IMR-90 (cell line): ENCODE data around the gene AGPAT3. TPM values are rescaled to one million over a fixed set of nuclear protein-coding genes. Genes with fewer than 3 reads are reported as not detected.

ENCODE experiments used
- ATAC-seq: fragments of 200-7000 bp; cut with Tn5 transposase; 2 replicates; pipeline ENCODE4 v1.9.1; 2020; ENCODE audit warnings: low read depth, mild to moderate bottlenecking, moderate library complexity
- BruUV-seq: library from RNA; stranded (reverse); fragments of 400-500 nt; replicated peaks from 2 replicates; lab custom pipeline; 2021; lab: Mats Ljungman, UMichigan
- CTCF ChIA-PET: fragments of 300-600 bp; formaldehyde crosslinking; extraction: SDS; loops from one replicate; lab custom pipeline; 2021; ENCODE audit warnings: antibody characterized with exemption; lab: Yijun Ruan, JAX
- POLR2A ChIA-PET: fragments of 300-600 bp; sonication (Branson Sonifier 250); formaldehyde crosslinking; loops from one replicate; lab custom pipeline; 2022; ENCODE audit warnings: antibody characterized with exemption; ENCODE audit not compliant: unreplicated experiment; lab: Charles Lee
- DNase-seq: peaks from one replicate; pipeline ENCODE4 v3.0.0; 2013
- H2AFZ ChIP-seq: replicated peaks from 2 replicates; pipeline ENCODE3; 2013; ENCODE audit warnings: low read length, mild to moderate bottlenecking; ENCODE audit not compliant: poor library complexity
- H2AK5ac ChIP-seq: 2 replicates; pipeline ENCODE4 v1.6.1; 2013; ENCODE audit warnings: low read depth, low read length, inconsistent platforms
- H2AK9ac ChIP-seq: replicated peaks from 2 replicates; pipeline ENCODE3; 2013; ENCODE audit warnings: mild to moderate bottlenecking, low read depth, low read length, moderate library complexity; ENCODE audit not compliant: poor library complexity
- H2BK120ac ChIP-seq: 2 replicates; pipeline ENCODE4 v1.6.1; 2013; ENCODE audit warnings: low read depth, low read length, inconsistent platforms
- H2BK15ac ChIP-seq: 3 replicates; pipeline ENCODE4 v1.6.1; 2013; ENCODE audit warnings: low read depth, low read length, inconsistent platforms
- H2BK20ac ChIP-seq: 2 replicates; pipeline ENCODE4 v1.6.1; 2013; ENCODE audit warnings: low read depth, mild to moderate bottlenecking, inconsistent platforms, low read length, moderate library complexity
- H2BK5ac ChIP-seq: 2 replicates; pipeline ENCODE4 v1.6.1; 2013; ENCODE audit warnings: mild to moderate bottlenecking, low read depth, low read length, inconsistent platforms; ENCODE audit not compliant: poor library complexity, severe bottlenecking
- H3K14ac ChIP-seq: replicated peaks from 2 replicates; pipeline ENCODE4 v1.6.1; 2013; ENCODE audit warnings: low read depth, low read length, inconsistent platforms
- H3K18ac ChIP-seq: 2 replicates; pipeline ENCODE4 v1.6.1; 2013; ENCODE audit warnings: low read depth, low read length, control low read depth
- H3K23ac ChIP-seq: 2 replicates; pipeline ENCODE4 v1.6.1; 2013; ENCODE audit warnings: low read depth, low read length, inconsistent platforms
- H3K27ac ChIP-seq: 2 replicates; pipeline ENCODE4 v1.5.1; 2013; ENCODE audit warnings: mild to moderate bottlenecking, control low read depth, low read length; ENCODE audit not compliant: insufficient read depth
- H3K27me3 ChIP-seq: 2 replicates; pipeline ENCODE4 v1.6.1; 2013; ENCODE audit warnings: low read length; ENCODE audit not compliant: control insufficient read depth, insufficient read depth
- H3K36me3 ChIP-seq: 2 replicates; pipeline ENCODE4 v1.6.1; 2013; ENCODE audit warnings: low read length, mixed read lengths; ENCODE audit not compliant: control insufficient read depth, insufficient read depth
- H3K4ac ChIP-seq: 2 replicates; pipeline ENCODE4 v1.6.1; 2013; ENCODE audit warnings: low read depth, low read length, inconsistent platforms
- H3K4me1 ChIP-seq: 2 replicates; pipeline ENCODE4 v1.6.1; 2013; ENCODE audit warnings: low read length, mixed read lengths; ENCODE audit not compliant: control insufficient read depth, insufficient read depth
- H3K4me2 ChIP-seq: 2 replicates; pipeline ENCODE4 v1.6.1; 2013; ENCODE audit warnings: low read depth, mild to moderate bottlenecking, control low read depth, low read length, moderate library complexity
- H3K4me3 ChIP-seq: 2 replicates; pipeline ENCODE4 v1.5.1; 2013; ENCODE audit warnings: low read depth, mild to moderate bottlenecking, control low read depth, low read length, moderate library complexity; ENCODE audit not compliant: insufficient read depth
- H3K56ac ChIP-seq: 2 replicates; pipeline ENCODE4 v1.6.1; 2013; ENCODE audit warnings: low read length, inconsistent platforms; ENCODE audit not compliant: insufficient read depth; ENCODE audit errors: extremely low read depth
- H3K79me1 ChIP-seq, 2 experiments: 2 replicates each; pipeline ENCODE4 v1.6.1; 2013; ENCODE audit warnings: low read length in 2 of 2, inconsistent platforms in 1 of 2, low read depth in 1 of 2
- H3K9ac ChIP-seq: 2 replicates; pipeline ENCODE4 v1.6.1; 2013; ENCODE audit warnings: low read depth, low read length, control low read depth
- H3K9me1 ChIP-seq: 2 replicates; pipeline ENCODE4 v1.6.1; 2013; ENCODE audit warnings: low read length, inconsistent platforms; ENCODE audit not compliant: insufficient read depth
- H3K9me3 ChIP-seq: 2 replicates; pipeline ENCODE4 v1.6.1; 2013; ENCODE audit warnings: low read length; ENCODE audit not compliant: control insufficient read depth, insufficient read depth
- H4K20me1 ChIP-seq: 2 replicates; pipeline ENCODE4 v1.6.1; 2013; ENCODE audit warnings: low read length, inconsistent platforms; ENCODE audit not compliant: insufficient read depth
- H4K5ac ChIP-seq: 2 replicates; pipeline ENCODE4 v1.6.1; 2013; ENCODE audit warnings: mild to moderate bottlenecking, low read depth, low read length, control low read depth
- H4K8ac ChIP-seq, 2 experiments: 2 replicates each; pipeline ENCODE4 v1.6.1; 2013; ENCODE audit warnings: low read depth in 2 of 2, low read length in 2 of 2, control low read depth in 1 of 2, inconsistent platforms in 1 of 2
- H4K91ac ChIP-seq: 2 replicates; pipeline ENCODE4 v1.6.1; 2013; ENCODE audit warnings: low read depth, low read length, inconsistent platforms; ENCODE audit not compliant: insufficient read depth
- FOS ChIP-seq: fragments of 150-350 bp; IDR thresholded peaks from 2 replicates; pipeline ENCODE4 v1.6.1; 2016; ENCODE audit warnings: low read depth, low read length
- MAFK ChIP-seq: IDR thresholded peaks from 2 replicates; pipeline ENCODE4 v1.6.1; 2012; ENCODE audit warnings: low read depth, low read length, improper control_type of control experiment
- NFE2L2 ChIP-seq: fragments of 150-350 bp; IDR thresholded peaks from 2 replicates; pipeline ENCODE4 v1.6.1; 2016; ENCODE audit warnings: low read depth, mild to moderate bottlenecking, low read length
- RAD21 ChIP-seq: IDR thresholded peaks from 2 replicates; pipeline ENCODE4 v1.6.1; 2012; ENCODE audit warnings: low read length, improper control_type of control experiment
- RCOR1 ChIP-seq: IDR thresholded peaks from 2 replicates; pipeline ENCODE4 v1.6.1; 2012; ENCODE audit warnings: mild to moderate bottlenecking, low read length, improper control_type of control experiment; ENCODE audit not compliant: insufficient replicate concordance
- whole genome bisulfite sequencing, 2 experiments: methylation state at CpG; one replicate each; pipeline versions ENCODE4 v1.1.5 to v1.1.7; 2013; ENCODE audit warnings: missing lambda C conversion rate in 2 of 2; ENCODE audit not compliant: insufficient read length in 1 of 2; ENCODE audit errors: extremely low coverage in 2 of 2; 5-methylcytosine and 5-hydroxymethylcytosine counted together
- dilution Hi-C: fragments of 300-500 bp; cut with HindIII; formaldehyde crosslinking; loops from one replicate; pipeline ENCODE4 v1.14.3; 2018; ENCODE audit warnings: low sequenced_read_pairs; ENCODE audit not compliant: unreplicated experiment
- in situ Hi-C: fragments of 300-500 bp; cut with MboI; formaldehyde crosslinking; loops from 3 replicates; pipeline ENCODE4 v1.14.3; 2019; ENCODE audit warnings: low sequenced_read_pairs, inconsistent platforms, mixed read lengths
- intact Hi-C: fragments of 100-400 bp; cut with micrococcal nuclease; formaldehyde crosslinking; loops from 2 replicates; pipeline ENCODE4 v1.10.0; 2022
- microRNA-seq, 2 experiments: library from miRNA; stranded (forward) in 1 of 2; unstranded in 1 of 2; fragments of 10-50 nt in 1 of 2; fragments of <30 nt in 1 of 2; gene quantifications in 1 of 2; microRNA quantifications in 1 of 2; one replicate each; pipeline versions ENCODE3 to v1.1.0; 2013 to 2020; ENCODE audit not compliant: insufficient read depth in 1 of 2, insufficient read length in 1 of 2, unreplicated experiment in 1 of 2
- polyA plus RNA-seq, 3 experiments: library from polyadenylated mRNA; depleted of rRNA; stranded (reverse); fragments of >200 nt; gene quantifications; 2 replicates each; pipeline ENCODE4 v1.2.3, GENCODE V29; 2012; ENCODE audit warnings: low replicate concordance in 1 of 3
- small RNA-seq, 5 experiments: library from RNA; depleted of rRNA; stranded (forward); fragments of <200 nt; gene quantifications; one replicate each; pipeline ENCODE3, GENCODE V24; 2012
- total RNA-seq: library from RNA; depleted of rRNA; stranded (reverse); fragments of >200 nt; gene quantifications from 2 replicates; pipeline ENCODE4 v1.2.3, GENCODE V29; 2012; rRNA removed
- TF ChIP-seq, protein P1 (sequence below): fragments of 150-350 bp; IDR thresholded peaks from 2 replicates; pipeline ENCODE4 v1.6.1; 2017; ENCODE audit warnings: mild to moderate bottlenecking, antibody characterized with exemption, low read length, low read depth
- TF ChIP-seq, protein P2 (sequence below): fragments of 150-350 bp; IDR thresholded peaks from 2 replicates; pipeline ENCODE4 v1.6.1; 2016; ENCODE audit warnings: low read depth, mild to moderate bottlenecking, low read length, moderate library complexity, borderline replicate concordance

AGPAT3 gene
- total and polyA plus RNA-seq, 2 of the 4 experiments (the other 2 are of a cell fraction) = 27.1 to 38.7 TPM

DNA sequence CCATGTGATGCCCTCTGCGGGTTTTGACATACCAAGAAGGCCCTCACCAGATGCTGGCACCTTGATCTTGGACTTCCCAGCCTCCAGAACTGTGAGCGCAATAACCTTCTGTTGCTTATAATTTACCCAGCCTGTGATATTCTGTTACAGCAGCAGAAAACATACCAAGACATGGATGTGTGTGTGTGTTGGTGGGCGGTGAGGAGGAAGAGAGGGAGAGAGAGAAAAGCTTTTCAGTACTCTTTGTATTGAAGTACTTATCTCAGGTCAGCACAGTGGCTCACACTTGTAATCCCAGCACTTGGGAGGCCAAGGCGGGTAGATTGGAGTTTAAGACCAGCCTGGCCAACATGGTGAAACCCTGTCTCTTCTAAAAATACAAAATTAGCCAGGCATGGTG, 170.2 kb downstream of the AGPAT3 start:
- CTCF ChIA-PET = interaction anchor here (0.6 kb wide), 1 partner anchor 192 kb away, joined by 3 read pairs; no protein-coding TSS in a partner anchor
- ATAC-seq = no peak
- in situ Hi-C loops = no loop called here

More for the DNA sequence above, 170.2 kb downstream of the AGPAT3 start:
- no peak overlapping the region for H4K91ac ChIP-seq
- no peak overlapping the region for H3K9ac ChIP-seq
- no peak overlapping the region for H3K18ac ChIP-seq
- H3K4me3 ChIP-seq = no peak overlapping the region
- no peaks in the 10 kb centered on the region for H3K9me3 ChIP-seq
- H2BK120ac ChIP-seq = no peak overlapping the region
- DNase-seq = no peak
- no peak overlapping the region for H3K23ac ChIP-seq
- no peak overlapping the region for H4K5ac ChIP-seq
- POLR2A ChIA-PET = no interaction called here
- H3K56ac ChIP-seq = no peak overlapping the region
- peaks cover 30 to 50% of the 10 kb centered on the region in 2 experiments for H3K79me1 ChIP-seq
- dilution Hi-C loops = no loop called here
- WGBS, 2 experiments = no CpG with 5 or more reads among the region's 4 CpGs
- peaks cover 13% of the 10 kb centered on the region; the same call in 1 of the 2 replicates for H3K9me1 ChIP-seq
- H3K27ac ChIP-seq = no peak overlapping the region
- H2BK20ac ChIP-seq = no peak overlapping the region
- TF ChIP-seq, protein P1, sequence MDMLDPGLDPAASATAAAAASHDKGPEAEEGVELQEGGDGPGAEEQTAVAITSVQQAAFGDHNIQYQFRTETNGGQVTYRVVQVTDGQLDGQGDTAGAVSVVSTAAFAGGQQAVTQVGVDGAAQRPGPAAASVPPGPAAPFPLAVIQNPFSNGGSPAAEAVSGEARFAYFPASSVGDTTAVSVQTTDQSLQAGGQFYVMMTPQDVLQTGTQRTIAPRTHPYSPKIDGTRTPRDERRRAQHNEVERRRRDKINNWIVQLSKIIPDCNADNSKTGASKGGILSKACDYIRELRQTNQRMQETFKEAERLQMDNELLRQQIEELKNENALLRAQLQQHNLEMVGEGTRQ = no peak
- TF ChIP-seq FOS (no peak), RCOR1 (no peak), RAD21 (no peak), NFE2L2 (no peak), MAFK (no peak)
- TF ChIP-seq, protein P2, sequence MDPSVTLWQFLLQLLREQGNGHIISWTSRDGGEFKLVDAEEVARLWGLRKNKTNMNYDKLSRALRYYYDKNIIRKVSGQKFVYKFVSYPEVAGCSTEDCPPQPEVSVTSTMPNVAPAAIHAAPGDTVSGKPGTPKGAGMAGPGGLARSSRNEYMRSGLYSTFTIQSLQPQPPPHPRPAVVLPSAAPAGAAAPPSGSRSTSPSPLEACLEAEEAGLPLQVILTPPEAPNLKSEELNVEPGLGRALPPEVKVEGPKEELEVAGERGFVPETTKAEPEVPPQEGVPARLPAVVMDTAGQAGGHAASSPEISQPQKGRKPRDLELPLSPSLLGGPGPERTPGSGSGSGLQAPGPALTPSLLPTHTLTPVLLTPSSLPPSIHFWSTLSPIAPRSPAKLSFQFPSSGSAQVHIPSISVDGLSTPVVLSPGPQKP = no peak
- H2AK5ac ChIP-seq = no peak overlapping the region
- H4K8ac ChIP-seq = no peak overlapping the region
- no peak overlapping the region for H2AK9ac ChIP-seq
- H4K20me1 ChIP-seq = peaks cover 14% of the 10 kb centered on the region
- intact Hi-C loops = no loop called here
- no TSS peak for BruUV-seq
- H2AFZ ChIP-seq = no peak overlapping the region
- no peak overlapping the region for H2BK15ac ChIP-seq
- no peak overlapping the region for H2BK5ac ChIP-seq
- no peak overlapping the region for H3K4me2 ChIP-seq
- no peaks in the 10 kb centered on the region for H3K4me1 ChIP-seq
- peaks cover 31% of the 10 kb centered on the region for H3K36me3 ChIP-seq
- no peaks in the 10 kb centered on the region for H3K27me3 ChIP-seq
- no peak overlapping the region for H3K4ac ChIP-seq
- H3K14ac ChIP-seq = no peak overlapping the region

Small RNA genes lying within 50 kb of the gene (microRNA-seq; reads per million reads assigned to microRNA genes)
- gene RNU6-1150P (ENCODE audit: insufficient read depth, insufficient read length) (not detected), gene RNU6-859P (ENCODE audit: insufficient read depth, insufficient read length) (not detected)

Small RNA genes lying within 50 kb of the gene (small RNA-seq; reads per million reads assigned to genes)
- gene RNU6-1150P (0 reads per million in 5 experiments), gene RNU6-859P (0 reads per million in 5 experiments)

Other genes with a start within 250 kb of the AGPAT3 start
- 0.83 and 0.90 TPM in 2 replicates for gene HSF2BP, start 205.7 kb upstream of the AGPAT3 start, total RNA-seq
- gene HSF2BP, start 205.7 kb upstream of the AGPAT3 start, polyA plus RNA-seq (2012; rRNA removed) = 0.63 and 0.87 TPM in 2 replicates
- 16.1 and 21.4 TPM in 2 replicates for gene RRP1B, start 205.7 kb upstream of the AGPAT3 start, total RNA-seq
- gene RRP1B, start 205.7 kb upstream of the AGPAT3 start, polyA plus RNA-seq (2012; rRNA removed) = 11.1 and 11.7 TPM in 2 replicates
- gene PDXK, start 146.1 kb upstream of the AGPAT3 start, total RNA-seq = 250 and 312 TPM in 2 replicates
- gene PDXK, start 146.1 kb upstream of the AGPAT3 start, polyA plus RNA-seq (2012; rRNA removed) = 149 and 155 TPM in 2 replicates
- 6.1 and 6.9 TPM in 2 replicates for gene CSTB, start 88.9 kb upstream of the AGPAT3 start, total RNA-seq
- gene CSTB, start 88.9 kb upstream of the AGPAT3 start, polyA plus RNA-seq (2012; rRNA removed) = 71.7 and 87.4 TPM in 2 replicates
- gene RRP1, start 75.6 kb upstream of the AGPAT3 start, total RNA-seq = 18.3 and 23.3 TPM in 2 replicates
- gene RRP1, start 75.6 kb upstream of the AGPAT3 start, polyA plus RNA-seq (2012; rRNA removed) = 18.1 and 20.2 TPM in 2 replicates
- gene TRAPPC10, start 147.1 kb downstream of the AGPAT3 start, total RNA-seq = 18.1 and 18.3 TPM in 2 replicates
- gene TRAPPC10, start 147.1 kb downstream of the AGPAT3 start, polyA plus RNA-seq (2012; rRNA removed) = 17.8 and 18.3 TPM in 2 replicates
- gene PWP2, start 242.2 kb downstream of the AGPAT3 start, total RNA-seq = 7.0 and 7.8 TPM in 2 replicates
- 2.3 and 2.4 TPM in 2 replicates for gene PWP2, start 242.2 kb downstream of the AGPAT3 start, polyA plus RNA-seq (2012; rRNA removed)